NCI-H2227 (cell line): Measurements from ENCODE around the gene CHMP5.
A peak's percentile ranks its signal among the peaks of the same experiment; 100 is the strongest.

Experiments used
- DNase-seq: peaks from one replicate; lab custom pipeline; 2025; ENCODE audit not compliant: unreplicated experiment; lab: John Stamatoyannopoulos, UW

The CHMP5 gene

GRCh38 chr9:33242609-33243134 lies 22.2 kb upstream of the CHMP5 start:
- no peak for DNase-seq

DNA sequence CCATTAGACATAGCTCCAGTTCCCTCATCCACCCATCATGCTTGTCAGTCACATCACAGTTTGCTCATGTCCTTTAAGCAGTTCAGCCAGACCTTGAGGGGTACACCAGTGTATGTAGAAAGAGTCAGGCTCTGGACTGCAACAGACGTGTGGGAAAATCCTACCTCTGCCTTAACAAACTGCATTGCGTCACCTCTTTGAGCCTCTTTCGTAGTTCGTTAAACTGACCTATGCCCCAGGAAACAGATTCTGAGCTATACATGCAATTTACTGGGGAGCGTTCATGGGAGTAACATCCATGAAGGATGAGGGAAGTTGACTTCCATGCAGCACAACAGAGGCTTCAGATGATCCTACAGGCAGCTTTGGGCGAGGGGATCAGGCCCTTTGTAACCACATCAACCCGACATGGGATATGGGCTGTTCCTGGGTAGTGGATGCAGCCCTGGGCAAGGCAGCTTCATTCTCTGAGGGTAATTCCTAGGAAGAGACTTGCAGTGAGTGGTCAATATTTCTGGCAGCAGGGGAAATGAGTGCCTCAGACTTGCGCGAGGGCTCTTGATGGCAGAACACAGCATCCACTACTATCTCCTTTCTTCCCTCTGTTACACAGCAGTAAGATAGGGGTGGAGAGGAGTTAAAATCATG lies 20.6 kb upstream of the CHMP5 start:
- DNase-seq = no peak

GRCh38 chr9:33245341-33245740 lies 19.5 kb upstream of the CHMP5 start:
- no peak for DNase-seq

GRCh38 chr9:33246269-33246860 lies 18.5 kb upstream of the CHMP5 start:
- no peak for DNase-seq

DNA sequence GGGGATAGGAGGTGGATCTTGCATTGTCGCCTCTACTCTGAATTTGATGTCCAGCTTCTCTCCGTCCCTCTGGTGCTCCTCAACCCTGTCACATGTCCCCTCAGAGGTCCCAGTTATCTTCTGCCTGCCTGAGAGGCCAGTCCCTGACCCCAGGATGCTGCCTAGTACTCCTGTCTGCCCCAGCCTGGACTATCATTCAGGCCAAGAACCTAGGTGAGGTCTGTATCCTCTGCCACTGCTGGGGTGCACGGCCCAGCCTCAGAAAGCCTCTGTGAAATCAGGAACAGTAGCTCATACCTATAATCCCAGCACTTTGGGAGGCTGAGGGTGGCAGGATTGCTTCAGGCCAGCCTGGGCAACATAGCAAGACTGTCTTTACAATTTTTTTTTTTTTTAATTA lies 16.2 kb upstream of the CHMP5 start:
- DNase-seq = no peak

GRCh38 chr9:33249087-33249658 lies 15.7 kb upstream of the CHMP5 start:
- no peak for DNase-seq

DNA sequence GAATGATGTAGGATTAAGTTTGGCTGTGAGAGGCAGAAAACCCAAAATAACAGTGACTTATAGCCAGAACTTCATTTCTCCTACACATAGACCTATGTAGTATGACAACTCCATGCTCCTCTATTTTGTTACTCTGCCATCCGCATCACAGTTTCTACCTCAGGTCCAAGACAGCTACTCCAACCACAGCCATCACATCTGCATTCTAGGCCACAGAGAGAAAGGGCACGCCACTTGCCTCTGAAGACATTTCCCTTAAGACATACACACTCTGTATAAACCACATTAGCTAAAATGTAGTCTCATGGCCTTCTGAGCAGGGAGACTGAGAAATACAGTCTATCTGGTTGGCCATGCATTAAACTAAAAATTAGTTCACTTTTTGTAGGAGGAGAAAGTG lies 14.9 kb upstream of the CHMP5 start:
- no peak for DNase-seq

GRCh38 chr9:33250458-33250995 lies 14.3 kb upstream of the CHMP5 start:
- DNase-seq = no peak

GRCh38 chr9:33254211-33254610 lies 10.6 kb upstream of the CHMP5 start:
- no peak for DNase-seq

GRCh38 chr9:33255014-33255413 lies 9.8 kb upstream of the CHMP5 start:
- DNase-seq = no peak

- no peak for DNase-seq
Measured at GRCh38 chr9:33255471-33255870, 9.4 kb upstream of the CHMP5 start.

- DNase-seq = no peak
Measured at GRCh38 chr9:33256236-33256635, 8.6 kb upstream of the CHMP5 start.

- DNase-seq = no peak
Measured at GRCh38 chr9:33257276-33257675, 7.6 kb upstream of the CHMP5 start.

GRCh38 chr9:33260372-33260771 lies 4.5 kb upstream of the CHMP5 start:
- DNase-seq = no peak

- DNase-seq = no peak
Measured at GRCh38 chr9:33263131-33264002, 1.5 kb upstream of the CHMP5 start.

DNA sequence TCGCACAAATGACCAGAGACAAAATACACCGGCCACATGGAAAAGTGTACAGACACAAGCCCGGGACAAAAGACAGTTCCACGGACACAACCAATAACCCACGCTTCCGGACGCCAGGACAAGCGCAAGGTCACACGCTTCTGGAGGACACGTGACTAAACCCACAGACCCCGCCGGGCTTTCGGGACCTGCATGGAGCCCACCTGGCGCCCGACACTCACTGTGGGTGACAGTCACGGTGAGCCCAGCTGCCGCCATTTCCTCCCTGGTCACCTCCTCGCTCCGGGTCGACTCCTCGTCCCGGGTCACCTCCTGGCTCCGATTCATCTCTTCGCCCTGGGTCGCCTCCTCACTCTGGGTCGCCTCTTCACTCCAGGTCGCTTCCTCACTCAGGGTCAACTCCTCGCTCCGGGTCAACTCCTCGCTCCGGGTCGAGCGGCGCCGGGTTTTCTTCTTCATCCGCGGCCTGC lies 811 bp upstream of the CHMP5 start:
- peak; percentile 38 for DNase-seq

GRCh38 chr9:33265211-33265865 lies 489 bp downstream of the CHMP5 start:
- no peak for DNase-seq

DNA sequence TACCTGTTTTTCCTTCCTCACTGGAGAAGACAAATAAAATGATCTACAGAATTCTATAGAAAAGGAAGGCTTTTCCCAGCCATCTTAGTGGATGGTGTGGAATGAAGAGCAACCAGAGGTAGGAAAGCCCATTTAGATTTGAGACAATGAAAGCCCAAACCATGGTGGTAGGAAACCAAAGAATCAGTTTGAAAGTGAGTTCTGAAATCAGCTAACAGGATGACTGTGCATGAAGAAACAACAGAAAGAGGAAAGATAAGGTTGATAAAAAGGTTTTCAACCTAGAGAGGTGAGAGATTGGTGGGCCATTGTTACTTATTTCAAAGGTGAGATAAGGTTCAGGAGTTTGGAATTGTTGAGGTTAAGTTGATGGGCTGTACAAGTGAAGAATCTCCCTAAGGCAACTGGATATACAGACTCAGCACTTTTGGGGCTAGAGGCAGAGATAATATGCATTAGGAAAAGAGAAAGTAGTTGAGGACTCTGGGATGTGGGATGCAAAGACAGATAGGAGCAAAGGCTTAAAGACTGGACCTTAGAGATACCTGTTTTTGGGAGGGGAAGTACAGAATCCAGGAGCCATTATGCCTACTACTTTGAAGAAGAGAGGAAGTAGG lies 2.4 kb downstream of the CHMP5 start:
- no peak for DNase-seq

- DNase-seq = no peak
Measured at GRCh38 chr9:33270146-33270545, 5.3 kb downstream of the CHMP5 start.

GRCh38 chr9:33272061-33272460 lies 7.2 kb downstream of the CHMP5 start:
- no peak for DNase-seq
